GM13976 (cell line): ENCODE measurements around the gene TSC22D2.

ENCODE experiments used
- DNase-seq: peaks from one replicate; pipeline ENCODE4 v3.0.0; 2012; ENCODE audit warnings: low spot score
- CTCF ChIP-seq: IDR thresholded peaks from 2 replicates; pipeline ENCODE4 v1.5.1; 2012; ENCODE audit warnings: borderline replicate concordance, mild to moderate bottlenecking; ENCODE audit not compliant: insufficient read depth; ENCODE audit errors: extremely low read depth, missing control alignments, control extremely low read depth
- in situ Hi-C: fragments of 300-500 bp; cut with MboI; formaldehyde crosslinking; loops from one replicate; pipeline ENCODE4 v1.12.0; 2022; ENCODE audit warnings: low sequenced_read_pairs, mixed read lengths, inconsistent platforms; ENCODE audit not compliant: unreplicated experiment

The TSC22D2 gene

GRCh38 chr3:150419076-150419868 is 11.2 kb downstream of the TSC22D2 start:
- TF ChIP-seq CTCF: no peak
- no peak for DNase-seq
- in situ Hi-C loops: no loop called here

GRCh38 chr3:150419959-150420358 is 11.9 kb downstream of the TSC22D2 start:
- no peak for TF ChIP-seq CTCF
- DNase-seq: no peak

GRCh38 chr3:150421256-150421655 is 13.2 kb downstream of the TSC22D2 start:
- TF ChIP-seq CTCF: no peak
- DNase-seq: no peak
- in situ Hi-C loops: no loop called here

More at GRCh38 chr3:150419959-150420358, 11.9 kb downstream of the TSC22D2 start:
- in situ Hi-C loops: no loop called here

- no peak for TF ChIP-seq CTCF
- in situ Hi-C loops: no loop called here
- DNase-seq: no peak
Measured at GRCh38 chr3:150421799-150422548, 13.9 kb downstream of the TSC22D2 start.

GRCh38 chr3:150422907-150423306 is 14.8 kb downstream of the TSC22D2 start:
- TF ChIP-seq CTCF: no peak
- in situ Hi-C loops: no loop called here
- DNase-seq: no peak

GRCh38 chr3:150423761-150424160 is 15.7 kb downstream of the TSC22D2 start:
- DNase-seq: no peak
- in situ Hi-C loops: no loop called here
- TF ChIP-seq CTCF: no peak
